Choroid plexus epithelial cell (primary cell): ENCODE results near the gene BICRAL.
A peak's percentile ranks its signal among the peaks of the same experiment; 100 is the strongest.

Source experiments
- DNase-seq: peaks from one replicate; pipeline ENCODE4 v3.0.0-alpha.2; 2010; ENCODE audit warnings: low read depth
- H3K4me3 ChIP-seq: 2 replicates; pipeline ENCODE4 v1.5.1; 2011; ENCODE audit warnings: low read depth, mild to moderate bottlenecking, control low read depth, low read length, moderate library complexity
- TF ChIP-seq, protein P1 (sequence below): conservative IDR thresholded peaks from 2 replicates; pipeline ENCODE4 v1.5.1; 2011; ENCODE audit warnings: low read depth, mild to moderate bottlenecking, control low read depth, inconsistent platforms, low read length, moderate library complexity

The BICRAL gene

DNA sequence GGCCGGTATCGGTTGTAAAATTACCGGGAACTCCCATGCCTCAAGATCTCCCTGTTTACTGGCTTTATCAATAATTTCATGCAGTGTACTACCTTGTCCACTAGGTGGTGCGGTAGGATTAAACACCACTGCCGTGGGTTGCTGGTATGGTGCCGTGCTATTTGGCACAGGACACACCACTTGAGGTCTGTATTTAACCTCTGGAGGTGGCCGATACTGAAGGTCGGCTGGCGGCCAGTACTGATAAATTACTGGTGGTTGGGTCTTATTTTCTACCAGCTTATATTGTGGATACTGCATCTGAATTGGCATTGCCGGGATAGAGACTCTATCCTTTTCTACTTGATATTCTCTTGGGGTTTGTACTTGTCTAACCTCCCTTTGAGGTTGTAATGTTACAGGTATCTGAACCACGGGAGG is 119.7 kb downstream of the BICRAL start:
- TF ChIP-seq, protein P1, sequence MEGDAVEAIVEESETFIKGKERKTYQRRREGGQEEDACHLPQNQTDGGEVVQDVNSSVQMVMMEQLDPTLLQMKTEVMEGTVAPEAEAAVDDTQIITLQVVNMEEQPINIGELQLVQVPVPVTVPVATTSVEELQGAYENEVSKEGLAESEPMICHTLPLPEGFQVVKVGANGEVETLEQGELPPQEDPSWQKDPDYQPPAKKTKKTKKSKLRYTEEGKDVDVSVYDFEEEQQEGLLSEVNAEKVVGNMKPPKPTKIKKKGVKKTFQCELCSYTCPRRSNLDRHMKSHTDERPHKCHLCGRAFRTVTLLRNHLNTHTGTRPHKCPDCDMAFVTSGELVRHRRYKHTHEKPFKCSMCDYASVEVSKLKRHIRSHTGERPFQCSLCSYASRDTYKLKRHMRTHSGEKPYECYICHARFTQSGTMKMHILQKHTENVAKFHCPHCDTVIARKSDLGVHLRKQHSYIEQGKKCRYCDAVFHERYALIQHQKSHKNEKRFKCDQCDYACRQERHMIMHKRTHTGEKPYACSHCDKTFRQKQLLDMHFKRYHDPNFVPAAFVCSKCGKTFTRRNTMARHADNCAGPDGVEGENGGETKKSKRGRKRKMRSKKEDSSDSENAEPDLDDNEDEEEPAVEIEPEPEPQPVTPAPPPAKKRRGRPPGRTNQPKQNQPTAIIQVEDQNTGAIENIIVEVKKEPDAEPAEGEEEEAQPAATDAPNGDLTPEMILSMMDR, result peak; percentile 85
- H3K4me3 ChIP-seq, result no peak overlapping the region
- peak; percentile 89 for DNase-seq

DNA sequence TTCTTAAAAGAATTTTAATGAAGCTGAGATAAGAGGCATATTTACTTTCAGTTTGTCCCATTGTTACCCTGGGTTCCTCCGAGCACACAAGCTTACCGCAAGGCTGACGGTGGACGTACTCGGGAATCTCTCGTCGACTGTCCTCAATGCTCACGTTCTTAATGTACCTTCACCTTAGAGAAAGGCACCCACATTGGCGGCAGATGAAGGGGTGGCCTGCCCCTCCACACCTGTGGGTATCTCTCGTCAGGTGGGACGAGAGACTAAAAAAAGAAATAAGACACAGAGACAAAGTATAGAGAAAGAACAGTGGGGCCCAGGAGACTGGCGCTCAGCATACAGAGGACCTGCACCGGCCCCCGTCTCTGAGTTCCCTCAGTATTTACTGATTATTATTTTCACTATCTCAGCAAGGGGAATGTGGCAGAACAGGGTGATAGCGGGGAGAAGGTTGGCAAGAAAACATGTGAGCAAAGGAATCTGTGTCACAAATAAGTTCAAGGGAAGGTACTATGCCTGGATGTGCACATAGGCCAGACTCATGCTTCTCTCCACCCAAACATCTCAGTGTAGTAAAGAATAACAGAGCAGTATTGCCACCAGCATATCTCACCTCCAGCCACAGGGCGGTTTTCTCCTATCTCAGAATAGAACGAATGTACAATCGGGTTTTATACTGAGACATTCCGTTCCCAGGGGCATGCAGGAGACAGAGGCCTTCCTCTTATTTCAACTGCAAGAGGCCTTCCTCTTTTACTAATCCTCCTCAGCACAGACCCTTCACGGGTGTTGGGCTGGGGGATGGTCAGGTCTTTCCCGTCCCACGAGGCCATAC is 120.8 kb downstream of the BICRAL start:
- H3K4me3 ChIP-seq, result peak overlapping the region; percentile 39
- DNase-seq, result peak; percentile 40

DNA sequence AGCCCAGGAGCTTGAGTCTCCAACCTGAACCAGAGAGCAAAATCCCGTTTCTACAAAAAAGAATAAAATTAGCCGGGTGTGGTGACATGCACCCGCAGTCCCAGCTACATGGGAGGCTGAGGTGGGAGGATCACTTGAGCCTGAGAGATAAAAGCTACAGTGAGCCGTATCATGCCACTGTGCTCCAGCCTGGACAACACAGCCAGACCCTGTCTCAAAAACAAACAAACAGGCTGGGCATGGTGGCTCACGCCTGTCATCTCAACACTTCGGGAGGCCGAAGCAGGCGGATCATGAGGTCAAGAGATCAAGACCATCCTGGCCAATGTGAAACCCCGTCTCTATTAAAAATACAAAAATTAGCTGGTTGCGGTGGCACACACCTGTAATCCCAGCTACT is 122.6 kb downstream of the BICRAL start:
- DNase-seq, result no peak
- TF ChIP-seq, protein P1, result no peak
- H3K4me3 ChIP-seq, result no peak overlapping the region

DNA sequence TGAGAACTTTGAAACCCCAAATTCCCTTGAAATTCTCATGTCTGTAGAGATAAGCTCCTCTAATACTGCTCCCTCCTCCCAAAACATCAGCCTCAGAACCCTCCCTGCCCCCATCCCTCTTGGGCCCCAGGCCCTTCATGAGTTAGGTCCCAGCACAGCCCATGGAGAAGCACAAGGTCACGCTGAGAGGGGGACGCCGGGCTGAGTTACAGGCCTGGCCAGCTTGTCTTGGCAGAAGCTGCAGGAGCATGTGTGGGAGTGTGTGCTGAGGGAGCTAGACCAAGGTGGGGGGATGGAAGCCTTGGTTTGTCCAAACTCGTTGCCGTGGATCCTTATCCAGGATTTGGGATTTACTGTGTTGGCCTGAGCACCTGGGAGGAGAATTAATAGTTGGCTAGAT is 125.5 kb downstream of the BICRAL start:
- no peak overlapping the region for H3K4me3 ChIP-seq
- DNase-seq, result no peak
- TF ChIP-seq, protein P1, result no peak

DNA sequence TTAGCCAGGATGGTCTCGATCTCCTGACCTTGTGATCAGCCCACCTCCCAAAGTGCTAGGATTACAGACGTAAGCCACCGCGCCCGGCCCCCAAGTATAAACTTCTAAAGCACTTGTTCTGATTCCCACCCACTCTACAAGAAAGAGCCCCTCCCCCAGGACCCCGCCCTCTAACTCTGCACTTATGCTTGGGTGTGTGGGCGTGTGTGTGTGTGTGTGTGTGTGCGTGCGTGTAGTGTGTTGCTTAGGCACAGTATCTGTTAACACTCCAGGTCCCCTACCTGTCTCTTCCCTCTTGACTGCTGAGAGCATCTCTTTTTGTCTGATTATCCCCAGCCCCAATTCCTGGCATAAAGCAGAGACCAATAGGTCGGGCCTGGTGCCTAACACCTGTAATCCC is 128.0 kb downstream of the BICRAL start:
- DNase-seq, result no peak
- TF ChIP-seq, protein P1, result no peak
- no peak overlapping the region for H3K4me3 ChIP-seq

DNA sequence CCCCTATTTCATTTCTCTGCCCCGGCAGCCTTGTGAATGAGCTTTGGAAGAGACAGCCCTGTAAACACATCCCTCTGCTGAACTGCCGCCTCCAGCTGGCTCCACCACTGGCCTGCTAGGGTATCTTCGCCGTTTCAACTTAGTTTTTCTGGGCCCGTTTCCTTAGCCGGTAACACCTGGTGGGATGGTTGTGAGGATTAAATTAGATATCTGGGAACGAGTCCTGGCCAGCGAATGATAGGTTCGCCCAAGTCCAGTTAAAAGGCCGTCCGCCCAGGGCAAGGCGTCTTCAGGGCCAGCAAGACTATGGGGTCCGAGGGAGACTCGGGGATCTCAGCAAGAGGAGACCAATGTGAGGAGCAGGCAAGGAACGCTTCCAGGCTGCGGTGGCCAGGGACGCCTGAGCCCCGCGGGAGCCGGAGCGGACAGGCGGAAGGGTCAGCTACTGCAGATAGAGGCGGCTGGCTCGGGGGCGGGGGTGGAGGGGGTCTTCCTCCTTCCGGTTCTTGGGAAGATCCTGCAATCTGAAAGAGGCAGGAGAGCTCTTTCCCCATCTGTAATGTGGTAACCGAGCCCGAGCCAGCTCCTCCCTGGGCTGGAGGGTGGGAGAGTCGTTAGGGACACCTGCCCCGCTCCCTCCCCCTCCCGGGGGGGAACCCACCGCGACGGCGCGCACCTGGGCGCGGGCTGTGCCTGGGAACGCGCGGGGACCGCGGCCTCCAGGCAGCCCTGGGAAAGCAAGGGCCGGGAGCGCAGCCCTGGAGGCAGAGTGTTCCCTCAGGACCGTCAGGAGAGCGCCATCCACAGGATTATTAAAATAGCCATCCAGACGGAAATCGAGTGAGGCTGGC is 129.5 kb downstream of the BICRAL start:
- TF ChIP-seq, protein P1, result peak; percentile 31
- H3K4me3 ChIP-seq, result peak overlapping the region; percentile 50
- DNase-seq, result peak; percentile 46

DNA sequence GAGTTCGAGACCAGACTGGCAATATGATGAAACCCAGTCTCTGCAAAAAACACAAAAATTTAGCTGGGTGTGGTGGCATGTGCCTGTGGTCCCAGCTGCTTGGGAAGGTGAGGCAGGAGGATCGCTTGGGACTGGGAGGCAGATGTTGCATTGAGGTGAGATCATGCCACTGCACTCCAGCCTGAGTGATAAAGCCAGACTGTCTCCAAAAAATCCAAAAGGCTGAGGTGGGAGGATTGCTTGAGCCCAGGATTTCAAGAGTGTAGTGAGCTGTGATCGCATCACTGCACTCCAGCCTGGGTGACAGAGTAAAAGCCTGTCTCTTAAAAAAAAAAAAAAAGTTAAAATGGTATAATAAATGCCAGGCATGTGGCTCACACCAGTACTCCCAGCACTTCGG is 132.7 kb downstream of the BICRAL start:
- no peak for DNase-seq
- TF ChIP-seq, protein P1, result no peak
- no peak overlapping the region for H3K4me3 ChIP-seq
